HG02852 (cell line): ENCODE data around the gene NRN1L.
"Not testable (repeated sequence)": the region's sequence is repeated elsewhere in the genome, so short reads cannot be mapped to it uniquely, and the experiment has no call there.

Experiments used
- ATAC-seq: cut with Tn5 transposase; IDR thresholded peaks from one replicate; pipeline ENCODE4 v1.9.1; 2021; ENCODE audit warnings: mild to moderate bottlenecking, moderate library complexity; ENCODE audit not compliant: unreplicated experiment

The NRN1L gene

GRCh38 chr16:67884684-67885083 lies at the start of gene NRN1L:
NRN1L (plus strand) TSS chr16:67884885; CDS start chr16:67884904, 19 bp downstream.
- no peak for ATAC-seq

GRCh38 chr16:67837190-67837589 lies 47.5 kb upstream of the NRN1L start:
- ATAC-seq, result not testable (repeated sequence)

- ATAC-seq, result no peak
Measured at GRCh38 chr16:67837811-67838210, 46.9 kb upstream of the NRN1L start.

GRCh38 chr16:67841198-67841815 lies 43.4 kb upstream of the NRN1L start:
- ATAC-seq, result no peak

- peak; percentile 49 for ATAC-seq
Measured at GRCh38 chr16:67841816-67842508, 42.7 kb upstream of the NRN1L start, which contains the start of gene THAP11. THAP11 (plus strand) TSS chr16:67842320; CDS start chr16:67842555, 235 bp downstream.

GRCh38 chr16:67842509-67843342 lies 42.0 kb upstream of the NRN1L start:
- peak; percentile 6 for ATAC-seq

- no peak for ATAC-seq
Measured at GRCh38 chr16:67843343-67843765, 41.3 kb upstream of the NRN1L start.

DNA sequence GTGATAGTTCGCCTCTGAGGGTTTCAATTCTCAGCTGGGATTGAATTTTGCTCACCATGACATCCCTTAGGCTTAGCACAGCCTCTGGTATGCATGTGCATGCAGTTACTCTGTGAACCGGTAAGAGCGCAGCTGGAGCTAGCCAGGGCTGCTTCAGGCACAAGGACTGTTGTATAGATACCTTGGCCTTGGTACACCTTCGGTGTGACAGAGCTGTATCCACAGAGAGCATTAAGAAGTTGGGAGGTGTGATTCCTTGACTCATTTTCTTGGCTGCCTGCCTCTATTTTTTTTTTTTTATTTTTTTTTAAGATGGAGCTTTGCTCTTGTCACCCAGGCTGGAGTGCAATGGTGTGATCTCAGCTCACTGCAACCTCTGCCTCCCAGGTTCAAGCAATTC lies 40.2 kb upstream of the NRN1L start:
- no peak for ATAC-seq

DNA sequence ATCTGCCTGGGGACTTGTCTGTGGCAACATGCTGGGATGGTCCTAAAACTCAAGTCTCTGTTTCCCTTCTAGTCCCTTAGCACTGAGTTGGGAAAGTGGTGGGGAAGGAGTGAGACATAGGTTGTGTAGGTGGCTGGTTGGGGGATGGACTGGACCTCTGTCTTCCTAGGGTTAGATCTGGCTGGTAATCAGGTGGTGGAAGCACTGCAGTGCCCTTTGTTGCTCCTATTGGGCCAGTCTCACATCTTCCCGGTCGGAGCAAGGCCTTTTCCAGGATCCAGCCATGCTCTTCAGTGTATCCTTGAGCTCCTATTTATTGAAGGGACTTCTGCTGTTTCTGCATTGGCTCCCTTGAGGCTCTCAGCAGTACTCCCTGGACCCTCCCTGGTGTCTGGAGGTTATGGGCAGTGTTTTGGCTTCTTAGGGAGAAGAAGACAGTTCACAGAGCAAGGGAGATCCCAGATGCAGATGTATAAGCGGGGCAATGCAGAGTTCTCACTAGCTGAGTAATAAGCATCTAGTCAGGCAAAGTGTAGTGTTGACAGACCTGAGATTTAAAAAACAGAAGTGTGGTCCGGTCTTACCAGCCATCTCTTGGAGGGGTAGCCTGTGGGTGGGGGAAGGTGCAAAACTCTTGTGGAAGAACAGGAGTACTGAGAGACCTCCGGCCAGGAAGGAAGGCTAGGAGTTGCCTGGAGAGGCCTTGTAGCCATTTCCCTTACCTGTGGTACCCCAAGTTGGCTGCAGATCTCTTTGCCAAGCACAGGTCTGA lies 39.2 kb upstream of the NRN1L start:
- ATAC-seq, result no peak

- ATAC-seq, result no peak
Measured at GRCh38 chr16:67846063-67846319, 38.7 kb upstream of the NRN1L start.

DNA sequence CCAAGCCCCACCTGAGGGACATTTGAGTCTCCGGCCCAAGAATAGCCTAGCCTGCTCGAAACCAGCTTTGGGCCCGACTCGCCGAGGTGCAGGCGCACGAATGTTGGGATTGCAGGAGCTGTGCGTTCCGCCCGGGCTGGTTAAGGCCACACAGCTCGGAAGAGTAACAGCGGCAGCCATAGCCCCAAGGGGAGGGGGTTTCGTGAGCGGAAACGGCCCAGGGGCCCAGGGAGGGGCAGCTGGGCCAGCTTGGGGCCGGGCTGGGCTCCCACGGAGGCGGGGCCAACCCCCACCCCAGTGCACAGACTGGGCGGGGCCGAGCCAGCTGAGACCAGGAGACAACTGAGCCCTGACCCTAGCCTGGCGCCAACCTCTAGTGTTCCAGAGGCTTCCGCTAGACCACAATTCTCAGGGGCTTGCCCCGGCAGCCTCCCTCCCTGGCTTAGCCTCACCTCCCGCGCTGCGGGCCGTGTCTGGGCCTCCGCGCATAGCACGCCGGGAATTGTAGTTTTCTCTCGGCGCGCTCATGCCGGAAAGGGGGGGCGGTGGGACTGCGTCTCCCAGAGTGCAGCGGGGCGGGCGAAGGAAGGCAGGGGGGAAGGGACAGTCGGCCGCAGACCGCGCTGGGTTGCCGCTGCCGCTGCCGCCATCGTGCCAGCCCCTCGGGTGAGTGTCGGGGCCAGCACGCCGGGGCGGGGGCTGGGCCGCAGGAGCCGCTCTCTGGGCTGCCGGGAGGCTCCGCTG lies 38.2 kb upstream of the NRN1L start, which contains the start of gene NUTF2:
NUTF2 (plus strand) TSS at position 614 of the 744 bp plus-strand sequence. CDS start 18,198 bp downstream, outside the sequence.
- ATAC-seq, result peak; percentile 53

DNA sequence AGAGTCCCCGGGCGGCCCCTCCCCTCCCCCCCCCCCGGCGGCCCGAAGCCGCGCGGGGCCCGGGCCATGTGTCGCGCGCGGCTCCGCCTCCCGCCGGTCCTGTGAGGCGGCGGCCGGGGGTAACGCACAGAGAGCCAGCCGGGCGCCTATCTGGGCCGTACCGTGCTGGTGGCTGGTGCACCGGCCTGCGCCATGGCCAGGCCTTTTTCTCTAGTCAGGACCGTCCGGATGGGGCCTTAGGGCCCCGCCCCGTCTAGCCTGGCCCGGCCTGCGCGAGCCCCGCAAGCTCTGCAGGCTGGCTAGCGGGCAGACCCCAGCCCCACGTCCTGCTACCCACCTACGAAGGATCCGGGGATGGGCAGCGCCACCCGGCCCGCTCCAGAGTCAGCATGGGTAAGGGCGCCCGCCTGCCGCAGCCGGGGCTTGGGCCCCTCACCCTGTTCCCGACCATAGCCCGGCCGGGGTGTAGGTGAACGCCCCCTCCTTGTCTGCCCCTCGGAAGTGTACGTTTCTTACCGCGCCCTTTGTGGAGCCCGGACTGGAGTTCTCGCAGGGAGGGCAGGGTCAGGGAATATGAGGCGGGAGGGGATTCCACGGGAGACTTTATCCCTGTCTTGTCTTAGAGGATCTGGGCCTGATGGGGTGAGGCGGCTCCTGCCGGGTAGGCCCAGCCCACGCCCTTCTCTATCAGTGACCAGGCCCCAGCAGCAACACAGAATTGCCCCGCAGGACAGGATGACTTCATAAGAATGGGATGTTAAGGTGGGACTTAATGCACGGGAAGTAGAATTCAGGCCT lies 37.4 kb upstream of the NRN1L start, which contains the start of gene CENPT:
CENPT (minus strand) TSS at position 630 of the 798 bp plus-strand sequence. CDS start 13,834 bp downstream, outside the sequence.
- peak; percentile 46 for ATAC-seq

DNA sequence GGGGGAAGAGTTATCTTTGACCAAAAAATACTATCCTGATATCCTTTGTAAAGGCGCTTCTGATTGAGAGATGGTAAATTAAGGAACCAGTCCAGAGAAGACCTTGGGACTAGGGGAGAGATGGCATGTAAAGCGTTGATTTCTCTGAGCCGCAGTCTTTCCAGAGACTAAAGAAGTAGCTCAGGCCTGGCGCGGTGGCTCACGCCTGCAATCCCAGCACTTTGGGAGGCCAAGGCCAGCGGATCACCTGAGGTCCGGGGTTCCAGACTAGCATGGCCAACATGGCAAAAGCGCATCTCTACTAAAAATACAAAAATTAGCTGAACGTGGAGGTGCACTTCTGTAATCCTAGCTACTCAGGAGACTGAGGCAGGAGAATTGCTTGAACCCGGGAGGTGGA lies 36.6 kb upstream of the NRN1L start:
- no peak for ATAC-seq

DNA sequence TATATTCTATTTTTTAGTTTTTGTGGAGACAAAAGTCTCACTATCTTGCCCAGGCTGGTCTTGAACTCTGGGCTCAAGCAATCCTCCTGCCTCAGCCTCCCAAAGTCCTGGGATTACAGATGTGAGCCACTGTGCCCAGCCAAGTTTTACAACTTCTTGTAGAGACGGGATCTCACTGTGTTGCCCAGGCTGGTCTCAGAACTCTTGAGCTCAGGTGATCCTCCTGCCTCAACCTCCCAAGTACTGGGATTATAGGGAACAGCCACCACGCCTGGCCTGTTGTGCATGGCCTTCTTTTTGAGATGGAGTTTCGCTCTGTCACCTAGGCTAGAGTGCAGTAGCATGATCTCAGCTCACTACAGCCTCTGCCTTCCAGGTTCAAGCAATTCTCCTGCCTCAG lies 31.0 kb upstream of the NRN1L start:
- ATAC-seq, result no peak

DNA sequence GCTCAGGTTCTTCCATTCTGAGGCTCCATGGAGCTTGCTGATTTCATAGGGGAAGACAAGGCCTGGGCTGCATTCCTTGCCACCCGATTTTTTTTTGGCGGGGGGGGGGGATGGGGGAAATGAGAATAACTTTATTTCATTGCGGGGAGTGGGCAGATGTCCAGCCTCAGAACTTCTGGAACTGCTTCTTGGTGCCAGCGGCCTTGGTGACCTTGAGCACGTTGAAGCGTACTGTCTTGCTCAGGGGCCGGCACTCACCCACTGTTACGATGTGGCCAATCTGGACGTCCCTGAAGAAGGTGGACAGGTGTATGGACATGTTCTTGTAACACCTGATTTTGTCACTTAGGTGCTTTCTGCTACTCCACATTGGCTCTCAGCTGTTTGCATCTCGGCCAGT lies 28.9 kb upstream of the NRN1L start:
- no peak for ATAC-seq

DNA sequence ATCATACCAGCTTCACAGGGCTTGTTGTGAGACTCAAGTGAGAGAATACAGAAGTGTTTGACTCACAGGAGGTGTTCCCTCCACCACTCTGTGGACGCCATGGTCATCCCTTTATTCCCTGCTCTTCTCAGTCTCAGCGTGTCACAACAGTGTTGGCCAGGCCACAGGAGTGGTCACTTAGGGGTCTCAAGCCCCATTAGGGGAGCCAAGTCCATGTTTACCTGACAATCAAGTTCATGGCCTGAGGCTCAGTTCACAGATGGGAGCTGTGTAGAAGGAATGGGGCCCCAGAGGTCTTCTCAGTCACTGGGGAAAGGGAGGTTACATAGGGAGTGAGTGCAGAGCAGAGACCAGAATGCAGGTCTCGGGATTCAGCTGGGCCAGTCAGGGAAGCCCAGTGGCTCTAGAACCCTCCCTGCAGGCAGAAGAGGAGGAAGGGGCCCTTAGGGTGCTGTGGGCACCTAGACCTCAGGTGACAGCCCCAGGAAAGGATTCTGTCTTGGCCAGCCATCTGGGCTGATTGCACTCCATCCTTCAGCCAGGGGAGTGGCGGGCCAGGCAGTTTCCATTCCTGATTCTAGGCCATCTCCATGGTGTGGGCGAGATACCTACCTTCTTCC lies 27.6 kb upstream of the NRN1L start:
- ATAC-seq, result no peak

DNA sequence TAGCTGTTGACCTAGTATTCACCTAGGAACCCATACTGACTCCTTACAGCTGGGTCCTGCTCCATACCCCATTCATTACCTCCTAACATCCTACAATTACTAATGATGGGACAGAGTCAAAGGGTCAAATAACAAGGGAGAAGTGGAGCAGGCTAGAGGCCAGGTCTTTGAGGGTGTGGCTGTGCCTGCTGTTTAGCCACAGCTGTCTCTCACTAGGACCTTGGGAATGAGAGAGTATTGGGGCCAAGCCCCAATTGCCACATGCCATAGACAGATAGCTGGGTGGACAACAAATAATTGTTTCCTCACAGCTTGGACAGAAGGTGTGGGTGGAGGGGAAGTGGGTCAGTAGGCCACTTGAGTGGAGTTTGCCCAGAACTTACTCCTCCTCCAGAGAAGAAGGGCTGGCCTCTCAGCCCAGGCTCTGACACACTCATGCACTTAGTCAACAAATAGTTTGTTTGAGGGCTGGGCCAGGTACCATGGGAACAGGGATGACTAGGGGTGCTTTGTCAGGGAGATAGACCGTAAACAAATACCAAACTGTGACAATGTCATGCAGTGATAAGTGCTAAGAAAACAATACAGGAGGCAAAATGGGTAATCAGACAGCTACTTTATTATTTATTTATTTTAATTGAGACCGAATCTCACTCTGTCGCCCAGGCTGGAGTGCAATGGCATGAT lies 27.0 kb upstream of the NRN1L start:
- no peak for ATAC-seq

- ATAC-seq, result no peak
Measured at GRCh38 chr16:67858500-67858899, 26.2 kb upstream of the NRN1L start.
